Testis (tissue), 3 donors: ENCODE results near the gene SMIM8. TPM values are rescaled to one million over a fixed set of nuclear protein-coding genes. Genes with fewer than 3 reads are reported as not detected.

Experiments
- DNase-seq: peaks from one replicate; pipeline ENCODE4 v3.0.0-alpha.2; 2019
- H3K27ac ChIP-seq, 2 donors: fragments of 200-600 bp; sonication (generic); one replicate each; pipeline ENCODE4 v1.5.1; 2019
- H3K27me3 ChIP-seq: fragments of 200-600 bp; sonication (generic); one replicate; pipeline ENCODE4 v1.5.1; 2019
- H3K36me3 ChIP-seq: fragments of 200-600 bp; sonication (generic); one replicate; pipeline ENCODE4 v1.5.1; 2017; ENCODE audit warnings: low read depth; ENCODE audit errors: missing control alignments
- H3K4me1 ChIP-seq: fragments of 200-600 bp; sonication (generic); one replicate; pipeline ENCODE4 v1.5.1; 2019
- H3K4me3 ChIP-seq, 2 donors: fragments of 200-600 bp; sonication (generic); one replicate each; pipeline ENCODE4 v1.5.1; 2017 to 2019
- H3K9me3 ChIP-seq: fragments of 200-600 bp; sonication (generic); one replicate; pipeline ENCODE4 v1.5.1; 2017
- POLR2A ChIP-seq: fragments of 450-650 bp; IDR thresholded peaks from one replicate; pipeline ENCODE4 v1.6.1; 2017; ENCODE audit warnings: antibody characterized with exemption, mild to moderate bottlenecking, moderate library complexity
- WGBS, 2 donors: methylation state at CpG; one replicate each; pipeline ENCODE4 v1.1.5; 2018; 5-methylcytosine and 5-hydroxymethylcytosine counted together
- intact Hi-C: fragments of 100-400 bp; cut with DNase I; formaldehyde crosslinking; loops from one replicate; pipeline ENCODE4 v1.15.1; 2023; ENCODE audit warnings: low total_unique reads
- polyA plus RNA-seq: library from polyadenylated mRNA; stranded (reverse); fragments of 350-450 nt; fragmentation: Illumina TruSeq; extraction: RNeasy Lipid Tissue Mini Kit (QIAGEN cat#74804); gene quantifications from one replicate; pipeline ENCODE4 v1.2.3, GENCODE V29; 2014; ENCODE audit warnings: low read depth, low replicate concordance; ENCODE audit not compliant: insufficient read depth
- total RNA-seq, 2 donors: library from RNA; depleted of rRNA; stranded (reverse); fragments of >200 nt; gene quantifications; one replicate each; pipeline ENCODE4 v1.2.3, GENCODE V29; 2016
- TF ChIP-seq, protein P1 (sequence below), 3 experiments: fragments of 450-650 bp in 2 of 3; fragments of 200-600 bp in 1 of 3; sonication (generic) in 1 of 3; IDR thresholded peaks; one replicate each; pipeline ENCODE4 v1.5.1; 2016 to 2019; ENCODE audit warnings: antibody characterized with exemption in 3 of 3, mild to moderate bottlenecking in 2 of 3, moderate library complexity in 1 of 3

The SMIM8 gene
- total and polyA plus RNA-seq, 3 donors from 2014 or later = 8.5 to 15.6 (median 13.8) TPM

DNA sequence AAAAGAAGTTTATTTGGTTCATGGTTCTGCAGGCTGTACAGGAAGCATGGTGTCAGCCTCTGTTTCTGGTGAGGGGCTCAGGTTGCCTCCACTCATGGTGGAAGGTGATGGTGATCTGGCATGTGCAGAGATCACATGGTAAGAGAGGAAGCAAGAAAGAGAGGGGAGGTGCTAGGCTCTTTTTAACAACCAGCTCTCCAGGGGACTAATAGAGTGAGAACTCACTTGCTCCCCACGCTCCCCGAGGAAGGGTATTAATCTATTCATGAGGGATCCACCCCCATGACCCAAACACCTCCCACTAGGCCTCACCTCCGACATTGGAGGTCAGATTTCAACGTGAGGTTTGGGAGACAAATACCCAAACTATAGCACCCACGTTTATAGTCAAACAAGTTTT, 10.6 kb downstream of the SMIM8 start:
- Histone ChIP-seq H3K36me3 (no peaks in the 10 kb centered on the region), H3K4me1 (no peaks in the 10 kb centered on the region), H3K9me3 (no peaks in the 10 kb centered on the region), H3K27ac (no peak overlapping the region), H3K4me3 (no peak overlapping the region), H3K27me3 (no peaks in the 10 kb centered on the region)
- WGBS, 2 donors = 74 to 78% methylated on average over 5 of the region's 5 CpGs
- DNase-seq = no peak
- no peak for TF ChIP-seq POLR2A
- TF ChIP-seq, protein P1, sequence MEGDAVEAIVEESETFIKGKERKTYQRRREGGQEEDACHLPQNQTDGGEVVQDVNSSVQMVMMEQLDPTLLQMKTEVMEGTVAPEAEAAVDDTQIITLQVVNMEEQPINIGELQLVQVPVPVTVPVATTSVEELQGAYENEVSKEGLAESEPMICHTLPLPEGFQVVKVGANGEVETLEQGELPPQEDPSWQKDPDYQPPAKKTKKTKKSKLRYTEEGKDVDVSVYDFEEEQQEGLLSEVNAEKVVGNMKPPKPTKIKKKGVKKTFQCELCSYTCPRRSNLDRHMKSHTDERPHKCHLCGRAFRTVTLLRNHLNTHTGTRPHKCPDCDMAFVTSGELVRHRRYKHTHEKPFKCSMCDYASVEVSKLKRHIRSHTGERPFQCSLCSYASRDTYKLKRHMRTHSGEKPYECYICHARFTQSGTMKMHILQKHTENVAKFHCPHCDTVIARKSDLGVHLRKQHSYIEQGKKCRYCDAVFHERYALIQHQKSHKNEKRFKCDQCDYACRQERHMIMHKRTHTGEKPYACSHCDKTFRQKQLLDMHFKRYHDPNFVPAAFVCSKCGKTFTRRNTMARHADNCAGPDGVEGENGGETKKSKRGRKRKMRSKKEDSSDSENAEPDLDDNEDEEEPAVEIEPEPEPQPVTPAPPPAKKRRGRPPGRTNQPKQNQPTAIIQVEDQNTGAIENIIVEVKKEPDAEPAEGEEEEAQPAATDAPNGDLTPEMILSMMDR (IDR thresholded peaks at IDR 0.05) = no peak
- intact Hi-C loops = no loop called here

DNA sequence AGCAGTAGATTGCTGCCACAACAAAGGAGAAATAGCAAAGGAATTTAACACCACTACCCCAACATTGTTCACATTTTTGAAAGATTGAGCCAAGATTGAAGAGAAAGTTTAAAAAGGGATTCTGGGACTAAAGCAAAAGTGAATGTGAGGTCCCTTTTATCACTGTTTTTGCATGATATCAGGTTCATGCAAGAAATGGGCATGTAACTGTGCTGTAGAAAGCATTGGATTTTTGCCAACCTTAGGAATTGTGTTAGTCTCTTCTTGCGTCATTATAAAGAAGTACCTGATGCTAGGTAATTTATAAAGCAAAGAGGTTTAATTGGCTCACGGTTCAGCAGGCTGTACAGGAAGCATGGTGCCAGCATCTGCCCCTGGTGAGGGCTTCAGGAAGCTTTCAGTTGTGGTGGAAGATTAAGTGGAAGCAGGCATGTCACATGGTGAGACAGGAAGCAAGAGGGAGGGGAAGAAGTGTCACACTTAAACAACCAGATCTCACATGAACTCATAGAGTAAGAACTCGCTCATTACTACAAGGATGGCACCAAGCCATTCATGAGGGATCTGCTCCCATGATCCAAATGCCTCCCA, 11.3 kb downstream of the SMIM8 start:
- Histone ChIP-seq H3K9me3 (no peaks in the 10 kb centered on the region), H3K27me3 (no peaks in the 10 kb centered on the region), H3K36me3 (no peaks in the 10 kb centered on the region), H3K27ac (no peak overlapping the region), H3K4me3 (no peak overlapping the region), H3K4me1 (no peaks in the 10 kb centered on the region)
- DNase-seq = no peak
- no peak for TF ChIP-seq POLR2A
- TF ChIP-seq, protein P1 (IDR thresholded peaks at IDR 0.05) = no peak
- intact Hi-C loops = no loop called here
- 86 to 89% methylated on average over 3 of the region's 3 CpGs for WGBS, 2 donors

DNA sequence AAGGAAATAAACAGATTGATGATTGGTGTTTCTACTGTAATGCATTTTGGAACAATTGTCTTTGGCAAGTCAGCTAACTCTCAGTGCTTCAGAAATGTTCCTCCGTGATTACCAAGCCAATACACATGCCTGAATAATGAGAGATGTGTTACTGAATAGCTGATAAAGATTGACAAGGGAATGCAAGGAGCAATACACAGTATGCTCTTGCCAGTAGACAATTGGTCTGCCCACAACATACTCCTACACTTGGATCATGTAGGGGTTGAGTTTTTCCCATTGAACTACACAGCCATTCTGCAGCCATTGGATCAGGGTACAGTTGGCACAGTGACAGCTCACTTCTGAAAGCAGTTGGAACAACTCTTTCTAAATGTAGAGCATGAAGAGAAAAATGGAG, 12.3 kb downstream of the SMIM8 start:
- 41 to 55% methylated on average over 1 of the region's 1 CpG for WGBS, 2 donors
- Histone ChIP-seq H3K27ac (no peak overlapping the region), H3K27me3 (no peaks in the 10 kb centered on the region), H3K36me3 (no peaks in the 10 kb centered on the region), H3K4me1 (no peaks in the 10 kb centered on the region), H3K4me3 (no peak overlapping the region), H3K9me3 (no peaks in the 10 kb centered on the region)
- intact Hi-C loops = no loop called here
- TF ChIP-seq, protein P1 (IDR thresholded peaks at IDR 0.05) = no peak
- no peak for TF ChIP-seq POLR2A
- DNase-seq = no peak

DNA sequence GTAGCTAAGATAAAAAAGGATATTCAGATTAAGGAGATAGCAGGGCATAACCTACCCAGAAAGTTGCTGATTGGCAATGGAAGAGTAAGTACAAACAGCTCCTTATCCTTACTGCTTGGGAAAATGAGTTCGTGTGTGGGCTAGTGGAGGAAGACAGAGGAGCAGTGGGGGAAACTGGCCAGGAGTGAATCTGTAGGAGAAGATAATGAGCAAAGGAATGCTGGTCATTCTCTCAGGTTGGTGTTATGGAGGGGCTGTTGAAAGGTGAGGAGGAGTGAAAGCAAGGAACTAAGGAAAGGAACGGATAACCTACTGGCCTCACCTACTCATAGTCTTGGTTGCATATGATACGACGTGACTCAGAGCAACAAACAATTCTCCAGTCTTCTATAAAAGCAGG, 14.0 kb downstream of the SMIM8 start:
- TF ChIP-seq POLR2A = no peak
- TF ChIP-seq, protein P1 (IDR thresholded peaks at IDR 0.05) = no peak
- Histone ChIP-seq H3K27ac (no peak overlapping the region), H3K4me3 (no peak overlapping the region), H3K4me1 (peaks cover 4% of the 10 kb centered on the region), H3K36me3 (no peaks in the 10 kb centered on the region), H3K27me3 (no peaks in the 10 kb centered on the region), H3K9me3 (no peaks in the 10 kb centered on the region)
- intact Hi-C loops = no loop called here
- no peak for DNase-seq
- WGBS, 2 donors = 79 to 89% methylated on average over 4 of the region's 4 CpGs

DNA sequence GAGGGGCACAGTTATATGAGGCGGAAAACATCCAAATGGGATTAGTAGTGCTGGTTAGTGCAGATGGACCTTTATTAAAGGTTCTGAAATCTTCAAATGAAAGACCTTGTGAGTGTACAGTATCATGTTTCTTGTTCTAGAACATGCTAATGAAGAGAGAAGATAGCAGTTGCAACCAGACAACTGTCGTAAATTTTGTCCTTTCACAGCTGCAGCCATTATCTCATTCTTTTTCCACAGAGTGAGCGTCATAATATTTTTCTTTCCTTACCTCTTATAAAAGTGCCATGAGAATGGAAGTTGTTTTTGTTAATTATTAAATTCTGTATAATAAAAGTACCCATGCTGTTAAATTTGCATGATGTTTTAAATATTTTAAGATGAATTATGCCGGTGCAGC, 17.8 kb downstream of the SMIM8 start:
- Histone ChIP-seq H3K4me1 (peaks cover 9% of the 10 kb centered on the region), H3K27me3 (no peaks in the 10 kb centered on the region), H3K4me3 (no peak overlapping the region), H3K36me3 (no peaks in the 10 kb centered on the region), H3K9me3 (no peaks in the 10 kb centered on the region), H3K27ac (no peak overlapping the region)
- TF ChIP-seq POLR2A = no peak
- TF ChIP-seq, protein P1 (IDR thresholded peaks at IDR 0.05) = no peak
- WGBS, 2 donors = 66 to 71% methylated on average over 4 of the region's 4 CpGs
- DNase-seq = no peak
- intact Hi-C loops = no loop called here
